GM18520 (cell line): ENCODE measurements around the gene PTPRG.

Experiments used
- ATAC-seq: cut with Tn5 transposase; IDR thresholded peaks from one replicate; pipeline ENCODE4 v1.9.1; 2021; ENCODE audit not compliant: unreplicated experiment

Gene PTPRG

DNA sequence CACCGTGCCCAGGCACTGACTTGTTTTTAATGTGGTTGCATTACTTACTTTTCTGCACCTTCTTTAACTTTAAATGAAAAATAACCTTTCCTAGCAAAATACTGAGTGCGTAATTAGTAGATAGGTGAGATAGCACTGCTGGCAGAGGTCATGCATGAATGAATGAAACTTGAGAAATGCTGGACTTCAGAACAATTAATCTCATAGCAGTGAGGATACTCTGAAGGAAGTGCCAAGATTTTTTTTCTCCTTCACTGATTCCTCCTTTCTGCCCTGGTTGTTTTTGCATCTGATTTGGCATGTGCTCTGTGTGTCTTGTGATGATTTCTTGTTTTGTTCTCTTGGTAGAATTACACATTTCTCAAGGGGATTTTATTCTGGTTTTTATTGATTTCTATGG lies 378.9 kb downstream of the PTPRG start:
- no peak for ATAC-seq

DNA sequence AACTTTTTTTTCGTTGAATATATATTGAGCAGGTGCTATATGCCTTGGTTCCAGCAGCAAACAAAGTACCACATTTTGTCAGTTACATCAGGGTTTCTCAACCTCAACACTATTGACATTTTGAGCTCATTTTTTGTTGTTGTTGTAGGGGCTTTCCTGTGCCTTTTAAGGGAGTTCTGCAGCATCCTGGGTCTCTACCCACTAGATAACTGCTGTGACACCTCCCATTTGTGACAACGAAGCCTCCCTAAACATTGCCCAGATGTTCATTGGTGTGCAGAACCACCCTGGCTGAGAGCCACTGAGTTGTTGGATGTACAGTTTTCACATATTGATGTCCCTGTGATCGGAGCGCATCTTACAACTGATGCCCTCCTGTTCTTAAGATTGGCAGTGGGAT lies 382.6 kb downstream of the PTPRG start:
- no peak for ATAC-seq

DNA sequence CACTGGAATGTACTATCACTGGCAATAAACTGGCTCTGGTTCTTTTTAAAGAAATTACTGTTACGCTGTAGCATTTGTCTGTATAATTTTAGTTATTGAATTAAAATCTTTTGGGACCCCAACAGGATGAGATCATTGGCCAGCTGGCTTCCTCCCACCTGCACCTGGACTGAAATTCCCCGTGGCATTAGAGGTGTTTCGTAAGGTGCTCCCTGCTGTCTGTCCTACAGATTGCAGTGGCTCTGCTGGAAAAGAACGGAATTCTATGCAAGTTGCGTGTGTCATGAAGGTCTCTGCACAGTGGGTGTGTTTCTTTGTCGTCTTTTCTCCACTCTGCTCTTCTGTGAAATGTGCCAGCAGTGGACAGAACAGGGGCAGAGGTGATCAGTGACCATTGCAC lies 383.4 kb downstream of the PTPRG start:
- ATAC-seq, result no peak

DNA sequence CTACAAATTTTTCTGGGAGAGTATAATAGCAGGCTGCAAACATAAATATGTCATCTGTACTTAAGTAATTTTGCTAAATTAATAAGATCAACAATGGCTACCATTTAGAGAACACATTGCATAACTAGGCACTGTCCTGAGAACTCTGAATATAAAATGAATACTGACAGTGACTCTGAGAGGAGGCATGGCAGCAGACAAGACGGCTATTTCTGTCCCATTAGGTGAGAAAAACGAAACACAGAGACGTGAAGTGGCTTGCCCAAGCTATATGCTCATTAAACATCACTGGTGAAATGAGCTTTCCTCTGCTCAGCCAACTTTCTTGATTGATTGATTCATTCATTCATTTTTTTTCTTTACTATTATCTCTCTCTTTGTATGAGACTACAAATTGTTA lies 384.3 kb downstream of the PTPRG start:
- ATAC-seq, result no peak

DNA sequence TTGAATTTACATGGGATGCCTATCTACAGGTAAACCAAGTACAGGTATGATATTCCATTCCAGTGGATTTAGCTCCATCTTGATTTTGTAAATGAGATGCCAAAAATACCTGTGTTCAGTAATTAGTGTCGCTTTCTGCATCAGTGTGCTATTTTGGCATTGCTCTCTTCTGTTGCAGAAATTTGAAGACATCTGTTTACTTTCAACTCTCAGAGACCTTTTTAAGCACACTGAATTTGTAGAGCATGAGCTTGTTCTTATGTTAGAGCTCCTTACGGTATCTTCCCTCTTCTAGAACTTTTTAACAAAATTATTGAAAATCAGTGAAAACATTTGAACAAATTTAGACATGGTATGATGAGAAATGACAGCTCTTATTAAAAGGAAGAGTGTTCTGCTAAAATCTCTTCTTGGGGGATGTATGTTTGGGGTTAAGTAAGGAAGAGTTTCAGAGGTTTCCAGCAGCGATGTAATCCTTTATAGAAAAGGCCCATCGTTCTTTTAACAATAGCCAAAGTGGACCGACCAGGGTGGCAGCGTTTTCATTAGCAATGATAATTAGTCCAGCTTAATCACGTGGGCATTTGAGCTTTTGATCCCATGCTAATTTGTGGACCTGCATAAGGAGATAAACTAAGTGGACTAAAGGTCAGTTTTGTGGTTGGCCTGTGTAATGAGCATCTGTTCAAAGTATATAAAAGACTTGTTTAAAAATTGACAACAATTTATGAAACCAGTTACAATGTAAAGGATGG lies 385.4 kb downstream of the PTPRG start:
- ATAC-seq, result no peak

DNA sequence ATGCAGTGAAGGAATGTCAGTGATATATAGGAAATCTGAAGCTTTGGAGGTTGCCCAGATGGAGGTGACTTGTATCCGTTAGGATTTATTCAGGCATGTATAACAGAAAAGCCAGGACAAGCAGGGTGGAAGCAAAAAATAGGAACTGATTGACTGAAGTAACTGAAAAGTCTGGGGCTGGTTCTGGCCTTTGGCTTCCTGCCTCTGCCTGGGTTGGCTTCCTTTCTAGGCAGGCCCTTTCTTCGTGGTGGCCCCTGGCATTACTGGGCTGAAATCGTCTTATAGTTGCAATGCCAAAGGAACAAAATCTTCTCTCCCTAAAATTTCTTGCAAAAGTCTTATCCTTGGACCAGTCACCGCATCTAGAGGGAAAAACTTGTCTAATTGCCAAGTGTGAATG lies 386.1 kb downstream of the PTPRG start:
- no peak for ATAC-seq

DNA sequence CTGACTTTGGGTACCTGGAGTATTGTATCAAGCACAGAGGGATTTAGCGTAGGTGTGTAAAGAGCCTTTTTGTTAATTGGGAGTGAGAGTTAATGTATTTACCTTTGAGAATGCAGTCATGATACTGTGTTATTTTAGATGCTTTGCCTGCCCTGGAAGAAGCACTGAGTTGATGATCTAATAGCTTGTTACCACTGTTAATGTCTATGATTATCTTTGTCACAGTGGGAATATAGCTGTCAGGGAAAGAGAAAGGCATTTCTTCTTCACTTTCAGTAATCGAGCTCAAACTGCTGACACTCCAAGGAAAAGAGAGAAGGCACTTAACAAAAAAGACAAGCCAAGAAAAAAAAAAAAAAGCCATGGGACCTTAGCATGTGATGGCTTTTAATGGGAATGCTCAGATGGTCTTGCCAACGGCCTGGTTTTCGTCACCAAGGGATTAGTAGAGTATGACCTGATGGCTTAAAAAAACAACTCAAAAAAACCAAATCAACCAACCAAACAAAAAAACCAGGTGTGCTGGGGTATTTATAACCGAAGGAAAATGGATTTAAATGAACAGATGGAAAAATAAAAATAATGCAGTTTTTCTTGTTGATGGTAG lies 387.4 kb downstream of the PTPRG start:
- no peak for ATAC-seq

DNA sequence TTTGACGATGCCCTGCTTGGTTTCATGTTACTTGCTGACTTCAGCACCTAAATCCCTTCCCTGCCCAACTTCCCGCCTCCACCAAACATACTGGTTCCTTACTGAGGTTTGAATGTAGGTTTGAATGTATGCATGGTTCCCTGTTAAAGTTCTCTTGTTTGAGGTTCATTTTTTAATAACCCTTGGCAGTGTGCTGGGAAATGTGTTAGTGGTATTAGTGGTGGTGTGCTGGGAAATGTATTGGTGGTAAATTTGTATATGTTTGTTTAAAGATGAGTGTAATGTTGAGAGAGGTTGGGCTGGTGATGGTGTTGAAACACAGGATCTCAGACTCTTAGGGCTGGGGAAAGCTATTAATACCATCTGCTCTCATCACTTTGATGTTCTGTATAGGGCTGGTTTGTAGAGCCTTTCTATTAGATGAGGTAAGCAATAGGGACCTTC lies 392.7 kb downstream of the PTPRG start:
- ATAC-seq, result no peak

DNA sequence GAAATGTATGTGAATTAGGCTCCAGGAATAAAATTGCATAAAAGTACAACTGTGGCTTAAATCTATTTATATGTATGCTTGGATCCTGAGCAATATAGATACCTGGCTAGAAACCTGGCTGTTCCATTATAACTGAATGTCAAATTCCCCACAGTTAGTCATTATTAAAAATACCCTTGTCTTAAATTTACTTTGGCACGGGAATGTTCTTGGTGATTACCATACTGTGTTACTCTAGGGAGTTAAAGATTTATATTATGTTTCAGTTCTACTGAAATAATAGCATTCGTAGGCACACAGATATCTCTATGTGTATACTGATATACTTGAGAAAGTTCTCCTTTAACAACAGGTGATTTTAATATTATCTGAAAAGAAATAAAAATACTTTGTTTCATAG lies 394.1 kb downstream of the PTPRG start:
- ATAC-seq, result no peak

DNA sequence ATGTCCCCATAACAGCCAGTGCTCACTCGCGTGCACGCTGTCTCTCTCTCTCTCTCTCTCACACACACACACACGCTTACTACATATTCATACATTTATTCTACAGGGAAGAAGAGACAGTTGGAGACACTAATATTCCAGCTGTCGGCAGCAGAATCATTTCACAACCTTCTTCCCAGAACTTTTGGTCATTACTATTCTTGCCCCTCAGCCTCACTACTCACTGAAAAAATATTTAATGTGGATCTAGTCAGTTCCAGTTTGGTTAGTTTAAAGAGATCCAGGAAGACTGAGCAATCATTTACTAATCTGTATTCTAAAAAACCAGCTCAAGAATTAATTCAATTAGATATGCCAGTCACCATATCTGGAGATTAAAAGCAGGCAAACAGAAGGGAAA lies 394.9 kb downstream of the PTPRG start:
- ATAC-seq, result no peak

DNA sequence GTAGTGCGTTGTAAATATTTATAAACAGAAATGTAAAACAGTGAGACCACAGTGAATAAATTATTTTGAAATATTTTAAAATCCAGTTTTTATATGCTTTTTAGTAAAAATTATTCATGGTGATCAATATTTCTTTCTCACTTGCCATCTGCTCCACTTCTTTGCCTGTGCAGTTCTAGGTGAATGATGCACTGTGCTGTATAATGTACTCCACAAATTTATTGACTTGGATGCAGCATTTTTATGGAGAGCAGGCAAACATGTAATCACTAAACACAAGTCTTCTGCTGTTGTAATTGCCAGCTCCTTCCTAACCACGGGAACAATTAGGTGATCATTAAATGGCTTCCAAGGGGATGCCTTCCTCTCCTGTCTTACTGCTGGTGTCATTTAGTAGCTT lies 395.9 kb downstream of the PTPRG start:
- no peak for ATAC-seq

DNA sequence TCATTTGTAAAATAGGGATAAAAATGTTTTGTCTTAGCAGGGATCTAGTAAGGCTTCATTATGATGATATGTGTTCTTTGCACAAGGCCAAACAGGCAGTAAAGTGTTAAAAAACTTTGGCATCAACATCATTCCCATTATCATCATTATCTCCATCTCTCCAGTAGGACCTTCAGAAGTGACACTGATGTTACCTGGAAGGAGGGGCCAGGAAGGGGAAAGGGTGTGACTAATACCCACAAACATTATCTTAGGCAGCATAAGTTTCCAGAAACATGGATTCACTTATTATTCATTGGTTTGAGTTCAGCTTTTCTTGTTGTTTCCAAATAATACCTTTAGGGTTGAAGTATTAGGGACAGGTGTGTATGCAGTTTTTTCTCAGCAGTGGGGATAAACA lies 399.6 kb downstream of the PTPRG start:
- ATAC-seq, result no peak

DNA sequence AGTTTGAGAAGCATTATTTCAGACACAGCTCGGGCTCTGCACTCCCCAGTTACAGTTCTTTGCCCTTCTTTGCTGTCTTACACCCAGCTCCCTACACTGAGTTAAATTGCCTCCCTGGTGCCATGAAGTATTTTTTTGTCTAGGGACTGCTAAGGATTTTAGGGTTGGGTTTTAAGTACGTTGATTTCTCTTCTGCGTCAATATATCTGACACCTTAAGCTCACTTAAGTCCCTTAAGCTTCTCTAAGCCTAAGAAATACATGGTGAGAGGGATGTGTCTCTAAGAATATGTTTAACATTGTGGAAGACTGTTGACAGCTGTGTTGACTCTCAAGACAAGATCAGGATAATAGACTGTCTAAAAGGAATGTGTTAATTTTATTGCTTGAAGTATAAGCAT lies 400.5 kb downstream of the PTPRG start:
- ATAC-seq, result no peak

DNA sequence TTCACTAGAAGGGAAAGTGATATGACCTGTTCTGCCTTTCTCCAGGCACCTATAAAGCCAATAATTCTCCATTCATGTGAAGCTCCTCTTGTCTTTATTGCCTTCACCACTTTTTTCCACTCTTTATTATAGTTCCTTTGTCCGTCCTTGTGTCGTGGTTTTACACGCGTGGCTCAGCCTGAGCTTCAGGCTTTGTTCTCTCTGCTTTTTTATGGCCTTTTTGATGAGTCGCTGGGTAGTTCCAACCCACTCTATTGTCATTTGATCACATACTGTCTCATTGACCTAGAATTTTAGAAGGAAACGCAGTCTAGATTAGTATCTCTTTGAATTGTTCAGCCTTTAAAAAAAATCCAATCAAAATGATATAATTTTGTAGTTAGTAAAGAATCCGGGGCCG lies 403.2 kb downstream of the PTPRG start:
- ATAC-seq, result no peak

DNA sequence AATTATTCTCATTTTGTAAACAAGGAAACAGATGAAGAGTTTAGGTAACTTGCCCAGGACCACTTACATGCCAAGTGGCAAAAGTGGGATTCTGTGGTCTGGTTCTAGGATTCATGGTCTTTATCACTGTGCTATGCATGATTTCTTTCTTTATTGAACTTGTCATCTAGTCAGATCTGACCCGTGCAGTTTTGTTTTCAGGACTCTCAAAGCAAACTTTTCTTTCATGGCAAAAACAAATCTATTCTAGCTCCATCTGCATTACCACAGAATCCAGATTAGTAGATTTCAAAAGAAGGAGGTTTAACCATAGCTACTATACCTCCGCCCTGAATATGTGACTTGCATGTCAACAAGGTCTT lies 404.4 kb downstream of the PTPRG start:
- ATAC-seq, result no peak

DNA sequence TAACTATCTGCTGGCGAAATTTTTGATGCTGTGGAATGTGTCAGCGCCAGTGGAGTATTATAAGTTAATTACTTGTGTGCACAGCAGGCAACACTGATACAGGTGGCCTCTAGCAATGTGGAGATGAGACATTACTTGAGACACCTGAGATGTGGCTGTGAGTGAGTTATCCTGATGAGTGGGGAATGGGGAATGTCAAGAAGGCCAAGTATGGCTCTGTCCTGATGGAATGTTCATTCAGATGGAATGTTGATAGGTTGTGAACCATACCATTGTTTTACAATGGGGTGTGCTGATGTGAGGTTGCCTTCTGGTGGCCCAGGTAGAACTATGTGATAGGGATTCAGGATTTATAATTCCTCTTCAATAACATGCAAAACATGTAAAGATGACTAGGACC lies 404.8 kb downstream of the PTPRG start:
- ATAC-seq, result no peak

DNA sequence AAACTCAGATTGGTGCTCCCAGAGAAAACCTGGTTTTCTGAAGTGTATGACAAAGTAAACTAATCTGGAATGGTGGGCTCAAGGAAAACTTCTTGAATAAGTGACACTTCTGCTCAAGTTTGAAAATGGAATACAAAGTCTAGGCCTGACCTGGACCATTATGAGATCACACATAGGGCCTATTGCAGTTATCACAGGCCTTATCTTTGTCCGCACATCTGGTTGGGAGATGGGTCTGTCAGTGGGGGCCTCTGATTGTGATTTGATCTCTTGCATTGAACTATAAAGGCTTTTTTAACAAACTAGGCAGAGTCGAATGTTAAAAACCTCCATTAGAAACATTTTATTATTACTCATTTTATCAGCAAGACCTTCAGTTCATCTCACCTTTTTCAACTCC lies 405.6 kb downstream of the PTPRG start:
- ATAC-seq, result no peak

DNA sequence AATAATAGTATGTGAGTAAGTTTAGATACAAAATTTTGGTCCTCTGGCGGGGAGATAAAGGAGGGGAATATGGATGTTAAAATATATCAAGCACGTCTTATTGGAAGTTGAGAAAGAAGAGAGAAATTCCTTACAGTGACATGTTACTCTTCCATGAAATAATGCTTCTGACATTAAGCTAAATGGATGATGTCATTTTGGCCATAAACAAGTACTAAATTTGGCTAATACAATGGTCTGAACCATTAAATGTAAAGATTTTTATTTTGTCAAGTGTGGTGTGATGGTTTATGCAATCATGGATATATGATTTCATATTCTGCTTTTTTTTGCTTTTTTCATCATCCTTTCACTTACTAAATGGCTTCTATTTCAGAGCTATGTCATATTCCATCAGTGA lies 406.6 kb downstream of the PTPRG start:
- ATAC-seq, result no peak

DNA sequence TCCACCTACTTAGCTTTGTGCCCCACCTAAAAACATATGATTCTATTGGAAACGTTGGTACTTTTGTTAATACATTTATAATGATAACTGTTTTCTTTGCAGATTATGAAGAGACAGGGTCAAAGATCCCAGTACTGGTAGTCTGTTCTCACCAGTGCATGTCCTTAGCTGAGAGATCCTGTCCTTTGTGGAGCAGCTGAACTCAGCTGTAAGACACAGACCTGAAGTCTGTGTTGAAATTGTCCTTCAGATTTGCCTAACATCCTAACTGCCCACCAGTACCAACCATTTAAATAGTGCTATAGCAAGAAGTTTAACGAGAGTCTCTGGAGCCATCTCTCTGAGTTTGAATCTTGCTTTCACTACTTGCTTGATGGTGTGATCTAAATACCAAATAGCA lies 413.3 kb downstream of the PTPRG start:
- ATAC-seq, result no peak

DNA sequence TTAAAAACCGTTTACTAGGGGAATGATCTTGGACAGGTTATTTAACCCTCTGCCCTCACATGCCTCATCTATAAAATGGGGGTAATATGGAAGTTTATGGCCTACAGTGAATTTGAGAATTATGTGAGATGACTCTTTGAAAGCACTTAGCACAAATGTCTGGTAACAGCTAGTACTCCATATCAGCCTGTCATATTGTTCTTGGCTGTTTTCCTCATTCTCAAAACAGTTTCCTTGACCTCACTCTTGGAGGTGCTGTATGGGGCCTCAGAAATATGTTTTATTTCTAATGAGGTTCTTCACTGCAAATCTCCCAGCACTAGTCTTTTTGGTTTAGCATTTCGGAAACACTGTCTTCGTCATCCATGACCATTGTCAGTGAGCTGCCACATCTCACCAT lies 413.8 kb downstream of the PTPRG start:
- no peak for ATAC-seq

DNA sequence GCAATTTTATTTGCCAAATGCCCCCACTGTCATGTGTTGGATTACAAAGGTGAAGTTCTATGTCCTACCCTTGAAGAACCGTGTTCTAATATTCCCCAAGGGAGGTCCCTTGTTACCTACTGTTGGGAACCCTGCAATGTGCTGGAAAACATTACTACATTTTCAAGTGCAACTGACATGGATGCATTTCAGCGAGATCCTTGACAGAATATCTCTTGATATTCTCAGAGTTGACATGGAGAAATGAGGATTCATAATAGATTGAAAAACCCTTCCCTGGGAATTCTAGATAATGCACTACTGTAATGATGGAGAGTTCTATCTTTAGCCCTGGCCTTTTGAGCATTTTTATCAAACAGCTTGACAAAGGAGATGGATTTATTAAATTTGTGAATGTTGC lies 414.6 kb downstream of the PTPRG start:
- ATAC-seq, result no peak

DNA sequence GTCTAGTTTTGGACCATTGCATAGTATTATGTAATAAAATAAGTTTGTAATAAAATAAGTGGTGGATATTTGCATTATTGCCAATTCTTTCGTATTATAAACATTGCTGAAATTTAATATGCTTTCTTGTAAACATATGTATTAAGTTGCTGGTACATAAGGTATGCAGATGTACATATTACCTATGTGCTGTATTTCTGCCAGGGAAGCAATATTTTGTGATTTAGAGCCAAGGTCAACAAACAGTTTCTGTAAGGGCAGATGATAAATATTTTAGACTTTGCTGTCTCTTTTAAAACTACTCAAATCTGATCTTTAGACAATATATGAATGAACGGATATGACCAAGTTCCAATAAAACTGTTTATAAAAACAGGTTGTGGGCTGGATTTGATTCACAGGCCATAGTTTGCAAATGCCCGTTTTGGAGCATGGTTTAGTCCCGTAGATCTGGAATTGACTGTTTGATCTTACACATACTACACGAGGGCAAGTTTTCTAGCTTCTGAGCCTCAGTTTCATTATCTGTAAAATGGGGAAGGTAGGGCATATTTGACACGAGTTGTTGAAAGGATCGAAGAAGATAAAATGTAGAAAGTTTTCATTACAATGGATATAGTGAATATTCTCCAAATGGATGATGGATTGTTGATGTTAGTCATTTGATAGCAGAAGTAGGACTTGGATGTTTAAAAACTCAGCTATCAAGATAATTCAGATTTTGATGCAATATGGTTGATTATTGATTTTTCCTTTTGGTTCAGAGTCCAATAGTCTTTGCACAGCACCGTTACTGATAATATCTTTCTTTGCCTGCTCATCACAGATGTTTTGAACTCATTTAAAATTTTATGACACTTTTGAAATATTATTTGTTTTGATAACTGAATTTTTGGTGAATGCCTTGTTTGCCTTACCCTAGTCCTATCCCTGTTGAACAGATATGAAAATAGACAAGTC lies 417.4 kb downstream of the PTPRG start:
- no peak for ATAC-seq
